ENCODE results near the gene PAPPA.

The PAPPA gene

DNA sequence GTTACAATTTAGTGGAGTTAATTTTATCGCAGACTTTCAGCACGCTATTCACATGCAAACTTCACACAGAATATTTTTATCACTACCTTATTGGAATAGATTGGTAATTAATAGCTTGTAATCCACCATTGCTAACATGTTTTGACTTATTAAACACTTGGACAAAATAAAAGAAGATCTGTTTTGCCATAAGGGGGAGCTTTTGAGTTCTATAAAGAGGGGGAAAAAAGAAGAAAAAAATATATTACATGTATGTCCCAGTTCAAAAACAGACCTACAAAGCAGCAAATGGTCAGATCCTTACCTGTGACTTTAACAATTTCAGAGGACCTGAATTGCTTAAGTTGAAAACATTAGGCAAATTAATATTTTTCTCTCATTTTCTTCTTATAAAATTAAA, 1.2 kb upstream of the PAPPA start:
- DNase-seq = no peak

DNA sequence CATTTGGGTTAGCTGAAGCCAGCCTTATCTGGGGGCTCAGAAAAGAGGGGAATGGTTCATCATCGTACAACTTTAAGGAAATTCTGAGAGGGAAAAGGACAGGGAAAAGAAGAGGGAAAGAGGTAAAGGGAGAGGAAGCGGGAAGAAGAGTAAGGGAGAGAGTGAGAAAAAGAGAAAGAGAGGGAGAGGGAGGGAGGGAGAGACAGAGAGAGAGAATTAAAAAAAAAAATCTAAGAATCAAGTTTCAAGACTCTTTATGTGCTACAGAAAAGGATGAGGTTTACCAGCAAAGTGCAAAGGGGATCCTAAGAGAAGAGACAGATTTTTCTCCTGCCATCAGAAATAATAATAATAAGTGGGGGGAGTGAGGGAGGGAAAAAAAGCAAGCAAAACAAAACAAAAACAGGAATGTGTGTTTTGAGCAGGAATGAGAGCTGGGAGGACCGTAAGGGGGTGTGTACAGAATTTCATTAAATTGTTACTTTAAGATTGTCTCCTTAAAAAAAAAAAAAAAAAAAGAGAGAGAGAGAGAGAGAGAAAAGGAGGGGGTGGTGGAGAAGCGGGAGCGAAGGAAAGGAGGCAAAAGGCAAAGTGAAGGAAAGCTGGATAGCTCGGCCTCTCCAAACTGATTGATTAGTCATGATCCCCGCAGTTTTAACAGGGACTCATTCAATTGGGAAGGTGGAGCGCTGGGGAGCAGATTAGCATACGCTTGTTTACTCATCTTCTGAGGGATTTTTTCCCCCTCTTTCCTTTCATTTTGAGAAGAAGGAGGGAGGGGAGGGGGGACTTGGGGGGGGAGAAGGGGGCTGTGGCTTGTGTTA, 438 bp upstream of the PAPPA start:
- no peak for DNase-seq

DNA sequence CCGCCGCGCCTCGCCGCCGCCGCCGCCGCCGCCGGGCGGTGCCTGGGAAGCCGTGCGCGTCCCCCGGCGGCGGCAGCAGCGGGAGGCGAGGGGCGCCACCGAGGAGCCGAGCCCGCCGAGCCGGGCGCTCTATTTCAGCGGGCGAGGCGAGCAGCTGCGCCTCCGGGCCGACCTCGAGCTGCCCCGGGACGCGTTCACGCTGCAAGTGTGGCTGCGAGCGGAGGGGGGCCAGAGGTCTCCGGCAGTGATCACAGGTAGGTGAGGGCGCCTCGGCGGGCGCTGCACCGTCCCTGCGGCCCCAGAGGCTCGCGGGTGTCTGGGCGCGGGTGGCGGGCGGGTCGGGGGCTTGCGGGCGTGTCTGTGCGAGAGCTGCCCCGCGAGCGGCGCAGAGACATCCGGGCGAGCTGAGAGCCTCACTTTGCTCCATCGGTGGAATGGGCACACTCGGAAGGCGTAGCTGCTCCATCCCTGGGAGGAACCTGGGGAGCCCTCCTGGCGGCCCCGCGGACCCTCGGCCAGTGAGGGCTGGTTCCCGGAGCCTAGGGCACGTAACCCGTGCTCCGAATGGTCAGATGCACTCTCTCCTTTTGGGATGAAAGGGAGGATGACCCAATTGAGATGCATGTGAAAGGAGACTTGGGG, 864 bp downstream of the PAPPA start:
- DNase-seq = no peak

DNA sequence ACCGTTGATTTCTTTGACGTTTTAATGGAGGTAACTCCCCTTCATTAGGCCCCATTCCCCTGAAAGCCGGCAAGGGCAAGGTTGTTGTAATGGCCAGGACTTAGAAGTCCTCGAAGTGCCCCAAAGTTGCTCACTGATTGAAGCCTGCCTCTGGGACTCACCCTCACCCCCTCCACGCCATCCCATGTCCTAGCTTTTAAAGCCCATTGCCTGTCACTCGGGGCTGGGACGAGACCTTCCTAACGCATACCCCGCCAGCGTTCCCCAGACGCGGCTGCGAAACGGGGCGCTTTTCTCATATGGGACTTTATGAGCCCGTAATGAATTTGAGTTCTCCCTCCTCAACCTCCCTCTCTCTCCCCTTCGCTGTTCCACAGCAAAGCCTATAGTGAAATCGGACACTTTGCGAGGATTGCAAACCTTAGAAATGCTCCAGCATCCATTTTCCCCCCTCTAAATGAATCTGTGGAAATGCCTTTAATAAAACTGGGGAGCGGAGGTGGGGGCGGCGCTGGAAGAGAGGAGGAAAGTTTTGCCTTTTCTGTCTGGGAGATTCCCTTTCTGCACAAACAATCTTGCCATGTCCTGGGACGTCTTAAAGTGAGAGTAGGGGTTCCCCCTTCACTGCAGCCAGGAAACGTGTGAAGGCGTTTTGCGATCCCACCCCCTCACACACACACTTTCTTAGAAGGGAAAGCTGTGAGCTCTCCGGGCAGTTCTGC, 1.5 kb downstream of the PAPPA start:
- no peak for DNase-seq

DNA sequence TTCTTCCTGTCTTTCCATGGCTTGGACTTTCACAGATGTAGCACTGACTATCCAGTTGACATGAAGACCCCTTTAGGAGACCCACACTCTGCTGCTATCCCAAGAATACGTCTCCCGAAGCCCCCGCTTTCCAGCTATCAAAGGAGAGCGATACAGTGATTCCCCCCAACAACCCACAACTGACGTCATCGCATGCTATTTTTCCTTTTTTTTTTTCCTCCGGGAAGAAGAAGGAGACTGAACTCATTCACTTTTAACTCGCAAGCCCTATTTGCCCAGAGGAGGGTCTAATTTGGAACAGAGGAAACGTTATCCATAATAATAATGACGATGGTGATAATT, 2.1 kb downstream of the PAPPA start:
- no peak for DNase-seq

DNA sequence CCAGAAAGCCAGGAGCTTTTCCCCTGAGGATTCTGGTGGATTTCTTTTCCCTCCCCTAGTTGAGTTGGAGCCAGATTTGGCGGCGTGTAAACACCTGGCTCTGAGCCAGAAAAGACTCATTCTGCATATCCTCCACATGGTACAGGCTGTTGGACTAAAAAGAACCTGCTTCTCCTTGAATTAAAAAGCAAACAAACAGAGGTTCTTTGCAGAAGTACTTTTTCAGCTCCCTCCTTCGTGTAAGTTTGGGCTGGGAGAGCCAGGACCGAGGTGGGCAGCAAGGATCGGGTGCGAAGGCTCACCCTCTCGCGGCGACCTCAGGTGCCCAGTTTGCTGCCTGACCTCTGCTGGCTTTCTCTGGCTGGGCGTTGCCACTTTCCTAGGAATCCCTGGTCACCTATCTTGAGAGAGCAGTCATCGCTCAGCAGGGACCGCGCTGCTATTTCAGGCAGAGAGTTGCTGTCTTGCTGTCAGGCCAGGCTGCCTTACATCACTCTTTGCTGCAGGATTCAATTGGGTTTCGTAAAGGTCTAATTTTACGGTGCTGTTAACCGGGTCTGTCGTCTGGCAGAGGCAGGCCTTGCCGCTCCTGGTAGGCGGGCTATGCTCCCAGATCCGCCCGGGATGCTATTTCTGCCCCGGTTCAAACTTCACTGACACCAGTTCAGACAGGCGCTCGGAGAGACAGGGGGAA, 3.2 kb downstream of the PAPPA start:
- no peak for DNase-seq

DNA sequence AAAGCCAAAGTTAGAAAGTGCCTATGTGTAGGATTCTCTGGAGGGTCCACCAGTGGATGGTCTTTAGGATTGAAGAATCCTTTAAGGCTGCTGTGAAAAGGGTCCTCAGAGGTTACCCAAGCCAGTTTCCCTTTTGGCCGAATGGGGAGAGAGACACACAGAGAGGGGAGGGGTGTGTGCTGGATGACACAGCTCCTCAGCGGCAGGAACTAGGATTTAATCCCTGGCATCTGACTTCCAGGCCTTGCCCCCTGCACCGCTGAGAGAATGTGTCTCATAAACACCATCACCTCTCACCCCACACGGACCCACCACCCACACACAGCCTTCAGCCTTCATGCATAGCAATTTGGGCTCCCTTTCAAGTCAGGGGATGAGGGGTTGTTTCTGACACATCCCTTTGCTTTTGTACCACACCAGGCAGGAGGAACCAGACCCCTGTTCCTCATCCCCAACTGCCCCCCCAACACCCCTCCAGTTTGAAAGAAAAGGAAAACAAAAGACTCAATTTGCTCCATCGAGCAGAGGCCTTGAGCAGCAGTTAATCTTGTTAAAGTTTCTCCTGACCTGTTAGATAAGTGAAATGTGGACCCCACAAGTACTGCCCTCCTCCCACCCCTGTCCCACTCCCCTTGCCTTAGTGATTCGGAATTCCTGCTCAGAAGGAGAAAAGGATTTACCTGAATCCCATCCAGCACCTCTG, 4.0 kb downstream of the PAPPA start:
- DNase-seq = no peak

DNA sequence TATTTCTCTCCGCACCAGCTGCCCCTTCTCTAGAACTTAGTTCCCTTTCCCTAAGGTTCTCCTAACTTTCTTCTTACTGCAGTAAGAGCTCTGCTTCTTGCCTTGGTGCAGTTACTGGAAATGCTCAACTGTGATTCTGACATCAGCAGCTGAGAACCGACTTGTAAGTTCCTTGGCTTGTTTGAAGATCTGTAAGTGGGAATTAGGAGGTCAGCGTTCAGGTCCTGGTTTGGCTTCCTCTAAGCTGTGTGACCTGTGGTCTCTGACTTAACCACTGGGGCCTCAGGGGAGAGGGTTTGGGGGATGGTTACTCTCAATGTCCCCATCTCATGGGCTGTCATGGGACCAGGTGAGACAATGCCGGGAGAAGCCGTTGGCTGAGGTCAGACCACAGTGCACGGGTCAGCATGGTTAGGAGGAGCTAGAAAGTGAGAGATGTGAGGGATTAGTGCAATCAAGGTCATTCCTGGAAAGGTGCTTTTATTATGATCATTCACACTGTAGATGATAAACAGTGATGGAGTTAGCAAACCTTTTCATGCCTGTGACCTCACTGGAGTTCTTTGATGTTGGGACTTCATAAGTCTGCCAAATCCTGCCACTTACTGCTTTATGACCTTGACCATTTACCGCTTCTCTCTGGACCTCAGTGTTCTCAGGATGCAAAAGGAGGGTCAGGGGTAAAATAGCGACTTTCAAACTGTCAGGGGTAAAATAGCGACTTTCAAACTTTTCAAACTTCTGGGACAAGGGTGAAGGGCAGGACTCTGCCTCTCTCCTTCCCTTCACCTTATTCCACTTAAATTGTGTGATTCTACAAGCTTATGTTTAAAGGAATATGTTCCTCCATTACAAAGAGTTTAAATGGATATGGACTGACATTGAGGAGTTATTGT, 7.3 kb downstream of the PAPPA start:
- no peak for DNase-seq

DNA sequence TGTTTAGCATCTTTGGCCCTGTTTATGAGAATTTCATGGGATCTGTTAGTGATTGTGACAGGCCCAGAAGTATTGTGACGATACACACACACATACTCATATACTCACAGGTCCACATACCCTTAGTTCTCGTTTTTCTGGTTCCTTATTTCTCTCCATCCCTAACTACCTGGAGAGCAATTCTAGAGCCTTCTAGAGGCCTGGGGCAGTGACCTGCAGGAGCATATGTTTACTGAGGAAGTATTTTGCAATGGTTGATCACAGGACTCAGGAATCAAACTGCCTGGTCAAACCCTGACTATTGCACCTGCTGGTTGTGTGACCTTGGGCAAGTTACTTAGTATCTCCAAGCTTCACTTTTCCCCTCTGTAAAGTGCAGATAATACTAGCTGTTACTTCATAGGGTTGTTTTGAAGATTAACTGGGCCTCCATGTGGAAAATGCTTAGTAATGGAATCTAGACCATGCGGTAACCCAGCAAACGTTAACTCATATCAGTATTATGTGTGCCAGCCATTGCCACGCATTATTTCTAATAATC, 8.7 kb downstream of the PAPPA start:
- DNase-seq = no peak

DNA sequence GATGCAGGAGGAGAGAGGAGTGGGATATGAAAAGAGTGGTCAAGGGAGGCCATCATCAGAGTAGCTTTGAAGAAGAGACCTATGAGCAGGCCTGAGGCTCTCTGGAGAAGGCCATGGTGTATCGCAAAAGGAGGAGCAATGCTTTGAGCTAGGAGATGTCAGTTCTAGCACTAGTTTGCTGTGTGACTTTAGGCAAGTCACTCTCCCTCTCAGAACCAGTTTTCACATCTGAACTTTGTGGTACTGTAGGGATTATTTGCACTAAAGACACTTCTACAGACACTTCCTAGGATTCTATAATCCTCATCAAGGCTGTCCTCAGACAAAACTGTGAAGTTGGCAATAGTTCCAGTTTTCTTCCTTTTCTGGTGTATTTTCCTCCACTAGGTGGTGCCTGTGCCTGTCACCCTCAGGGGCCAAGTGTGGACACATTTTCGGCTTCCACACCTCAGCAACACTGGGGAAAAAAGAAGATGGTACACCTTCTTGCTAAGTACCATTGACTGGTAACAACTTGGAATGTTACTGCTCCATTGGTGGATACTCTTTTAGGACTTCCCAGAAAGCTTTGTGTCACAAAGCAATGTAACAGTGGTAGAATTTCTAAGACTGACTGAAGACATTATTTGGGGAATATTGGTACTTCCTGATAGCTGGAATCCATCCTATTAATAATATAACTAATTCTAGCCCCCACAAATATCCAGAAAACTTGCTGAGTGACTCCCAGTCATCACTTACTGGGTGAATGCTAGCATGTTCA, 9.9 kb downstream of the PAPPA start:
- DNase-seq = no peak

DNA sequence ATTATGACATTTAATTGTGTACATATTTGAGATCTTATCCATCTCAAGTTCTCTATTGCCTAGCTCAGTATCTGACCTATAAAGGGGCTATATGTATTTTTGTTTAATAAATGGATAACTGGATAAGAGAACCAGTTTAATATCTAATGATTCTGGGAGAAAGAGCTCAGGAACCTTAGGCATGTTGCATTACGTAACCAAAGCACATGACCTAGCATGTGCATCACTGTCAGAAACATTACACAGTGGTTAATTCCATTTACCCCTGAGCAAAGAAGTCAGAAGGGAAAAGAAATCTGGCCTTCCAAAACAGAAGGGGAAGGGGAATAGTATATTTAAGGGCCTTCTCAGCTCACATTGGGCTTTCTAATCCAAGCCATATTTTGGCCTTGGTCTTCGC, 12.3 kb downstream of the PAPPA start:
- no peak for DNase-seq

DNA sequence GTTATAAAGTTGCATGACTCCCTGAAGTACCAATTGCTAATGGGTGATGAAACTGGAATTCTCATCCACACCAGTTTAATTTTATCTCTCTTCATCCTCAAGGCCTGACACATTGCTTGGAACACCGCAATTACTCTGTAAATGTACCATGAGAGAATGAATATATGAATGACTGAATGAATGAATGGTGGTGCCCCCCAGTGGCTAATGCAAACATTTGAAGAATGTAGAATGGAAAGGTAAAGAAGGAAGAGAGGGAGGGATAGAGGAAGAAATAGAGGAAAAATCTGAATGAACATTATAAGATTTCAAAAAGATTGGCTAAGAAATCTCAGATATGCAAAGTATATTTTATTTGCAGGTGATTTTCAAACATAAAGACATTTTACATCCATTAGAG, 13.1 kb downstream of the PAPPA start:
- DNase-seq = no peak

DNA sequence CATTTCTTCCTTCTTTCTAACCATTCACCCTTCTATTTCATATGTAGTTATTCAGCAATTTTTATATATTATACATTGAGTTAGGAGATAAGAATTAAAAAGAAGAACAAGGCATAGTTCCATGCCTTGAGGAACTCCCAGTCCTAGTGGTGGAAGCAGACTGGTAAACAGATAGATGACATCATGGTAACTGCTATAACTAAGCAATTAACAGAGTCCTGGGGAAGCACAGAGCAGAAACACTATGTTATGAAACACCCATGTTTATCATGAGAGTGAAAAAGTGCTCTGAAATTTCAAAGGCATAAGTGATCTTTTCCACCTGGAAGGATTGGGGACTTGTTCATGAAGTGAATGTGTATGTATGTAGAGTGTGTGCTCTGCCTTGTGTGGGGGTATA, 14.6 kb downstream of the PAPPA start:
- DNase-seq = no peak

DNA sequence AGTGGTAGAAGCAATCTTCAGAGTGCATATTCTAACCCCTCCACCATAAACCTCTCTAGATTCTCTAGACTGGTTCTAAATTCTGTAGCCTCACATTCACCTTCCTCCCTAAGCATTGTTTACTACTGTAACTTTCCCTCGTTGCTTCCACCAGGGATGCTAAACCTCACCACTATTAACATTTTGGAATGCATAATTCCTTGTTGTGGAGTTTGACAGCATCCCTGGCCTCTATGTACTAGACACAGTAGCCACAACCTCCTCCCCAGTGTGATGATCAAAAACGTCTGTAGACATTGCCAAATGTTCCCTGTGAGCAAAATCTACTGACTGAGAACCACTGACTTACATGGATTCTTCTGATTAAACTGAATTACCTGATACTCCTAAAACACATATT, 18.6 kb downstream of the PAPPA start:
- DNase-seq = no peak

DNA sequence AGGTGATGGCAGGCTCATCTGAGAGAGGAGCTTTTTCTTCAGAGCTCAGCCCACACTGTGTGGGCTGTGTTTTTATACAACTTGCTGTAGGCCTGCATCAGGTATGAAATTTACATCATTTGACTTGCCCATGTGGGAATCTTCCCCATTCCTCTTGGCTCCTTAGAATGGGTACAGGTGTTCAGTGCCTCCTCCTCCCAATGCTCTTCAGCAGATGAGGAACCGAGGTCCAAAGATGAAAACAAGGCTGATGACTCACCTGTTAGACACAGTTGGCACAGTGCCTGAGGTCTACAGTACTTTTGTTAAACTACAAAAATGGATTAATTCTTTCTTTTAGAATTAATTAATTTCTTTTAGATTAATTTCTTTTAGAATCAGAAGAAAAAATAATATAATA, 20.8 kb downstream of the PAPPA start:
- no peak for DNase-seq

DNA sequence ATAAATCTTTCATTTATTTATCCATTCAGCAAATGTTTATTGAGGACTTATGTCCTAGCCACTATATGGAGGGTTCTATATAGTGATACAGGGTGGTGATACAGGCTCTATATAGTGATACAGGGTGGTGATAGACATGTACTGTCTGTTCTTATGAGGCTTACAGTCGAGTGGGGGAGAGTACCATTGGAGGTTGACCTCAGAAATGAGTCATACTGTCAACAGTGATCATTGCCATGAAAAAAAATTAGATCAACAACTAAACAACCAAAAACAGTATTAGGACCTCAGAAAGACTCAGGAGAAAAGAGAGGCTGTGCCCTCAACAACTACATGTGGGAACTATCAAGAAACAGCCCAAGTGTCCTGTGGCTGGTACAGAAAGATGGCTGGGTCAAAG, 22.0 kb downstream of the PAPPA start:
- DNase-seq = no peak

DNA sequence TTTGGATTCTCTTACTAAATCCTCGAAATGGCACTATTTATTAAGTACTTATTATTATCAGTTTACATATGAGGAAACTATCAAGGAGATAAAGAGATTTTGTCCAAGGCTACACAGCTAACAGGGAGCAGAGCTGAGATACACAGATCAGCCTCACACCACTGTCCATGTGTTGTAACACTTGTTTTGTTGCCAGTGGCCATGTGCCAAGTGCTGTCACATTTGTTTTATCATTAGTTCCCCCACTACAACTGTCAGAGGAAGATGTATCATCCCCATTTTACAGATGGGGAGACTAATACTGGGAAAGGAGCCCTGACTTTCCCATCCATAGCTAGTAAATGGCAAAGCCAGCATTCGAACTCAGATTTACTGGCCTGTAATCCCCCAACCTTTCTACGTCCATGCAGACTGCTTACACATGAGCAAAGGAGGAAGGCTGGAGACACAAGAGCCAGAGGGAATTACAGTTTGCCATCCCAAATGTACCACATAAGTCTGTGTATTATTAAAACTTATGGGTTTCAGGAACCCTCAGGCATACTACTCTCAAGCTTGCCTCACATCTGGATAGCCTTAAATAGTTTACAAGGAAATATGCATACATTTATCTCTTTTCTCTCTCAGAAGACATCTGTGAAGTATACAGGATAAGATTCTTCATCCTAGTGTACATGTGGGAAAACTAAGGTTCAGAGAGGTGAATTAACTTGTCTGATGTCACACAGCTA, 25.1 kb downstream of the PAPPA start:
- DNase-seq = no peak

DNA sequence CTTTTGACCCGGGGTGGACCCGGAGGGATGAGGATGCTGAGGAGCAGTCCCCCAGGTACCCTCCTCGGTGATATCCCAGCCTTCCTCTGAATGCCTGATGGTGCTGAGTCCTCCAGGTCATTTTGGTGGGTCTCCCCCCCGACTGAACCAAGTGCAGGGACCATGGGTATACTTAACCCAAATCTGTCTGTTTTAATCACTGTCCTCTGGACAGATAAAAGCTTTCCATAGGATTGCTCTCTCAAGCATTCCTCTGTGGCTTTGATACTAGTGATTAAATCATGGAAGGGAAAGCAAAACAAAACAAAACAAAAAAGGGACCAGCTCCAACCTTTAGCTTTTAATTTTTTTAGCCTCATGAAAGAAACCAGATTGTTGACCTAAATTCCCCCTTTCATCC, 26.0 kb downstream of the PAPPA start:
- no peak for DNase-seq

DNA sequence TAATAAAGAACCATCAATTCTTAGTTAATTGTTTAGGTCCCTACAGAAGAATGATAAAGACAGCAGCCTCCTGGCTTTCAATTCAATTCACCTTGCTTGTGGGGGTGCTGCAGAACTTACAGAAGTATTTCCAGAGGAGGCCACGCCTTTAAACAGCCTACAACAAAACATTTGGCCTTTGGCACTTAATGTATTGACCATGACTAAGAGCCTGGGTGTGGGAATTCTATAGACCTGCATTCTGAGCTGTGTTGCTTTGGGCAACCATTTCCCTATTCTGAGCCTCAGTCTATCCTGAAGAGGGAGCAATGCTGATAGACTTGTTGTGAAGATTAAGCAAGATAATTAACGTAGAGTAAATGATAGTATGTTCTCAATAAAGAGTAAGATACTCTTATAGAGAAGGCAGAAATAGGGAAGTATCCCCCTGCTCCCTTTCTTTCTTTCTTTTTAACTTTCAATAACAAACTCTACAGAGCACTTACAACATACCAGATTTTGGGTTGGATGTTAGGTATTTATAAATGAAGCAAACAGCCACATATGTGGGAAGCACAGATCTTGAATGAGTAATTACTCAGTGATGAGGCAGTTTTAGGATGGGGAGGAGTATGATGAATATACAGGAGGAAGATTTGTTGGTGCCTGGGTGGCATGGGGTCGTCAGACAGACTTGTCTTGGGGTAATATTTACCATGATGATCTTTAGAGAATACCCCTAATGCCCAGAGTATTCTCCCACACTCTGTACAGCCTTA, 28.4 kb downstream of the PAPPA start:
- no peak for DNase-seq
